ENCODE data around the gene FAM124B. TPM values are rescaled to one million over a fixed set of nuclear protein-coding genes. Genes with fewer than 3 reads are reported as not detected.
A peak's percentile ranks its signal among the peaks of the same experiment; 100 is the strongest.

Gene FAM124B
- total RNA-seq, 2 experiments from 2014 or later: not detected

GRCh38 chr2:224448236-224448635, 46.3 kb upstream of the FAM124B start:
- no peak for DNase-seq (ENCODE audit: low spot score)
- Histone ChIP-seq H3K79me2 (ENCODE audit: insufficient read depth, low read depth, low read length) (no peaks in the 10 kb centered on the region), H3K4me1 (ENCODE audit: insufficient read depth, low read length, poor library complexity, severe bottlenecking) (no peaks in the 10 kb centered on the region), H3K27ac (ENCODE audit: low read depth, low read length, poor library complexity, severe bottlenecking) (no peak overlapping the region), H3K36me3 (ENCODE audit: insufficient read depth, low read length) (no peaks in the 10 kb centered on the region), H3K9me3 (ENCODE audit: low read length) (no peaks in the 10 kb centered on the region), H3K4me3 (ENCODE audit: low read depth, low read length, poor library complexity, severe bottlenecking) (no peak overlapping the region), H3K9me2 (ENCODE audit: insufficient read depth, low read length) (no peaks in the 10 kb centered on the region), H4K20me1 (ENCODE audit: insufficient read depth, low read length) (no peaks in the 10 kb centered on the region), H2AFZ (ENCODE audit: low read length) (0 out of 2 replicates have a peak overlapping the region, but pooled peaks have one; percentile 16), H3K4me2 (ENCODE audit: low read length) (no peak overlapping the region)
- POLR2A ChIA-PET: no interaction called here
- intact Hi-C loops (cut with micrococcal nuclease; ENCODE audit: unreplicated experiment): loop anchor here (5.0 kb wide), 1 partner anchor 91 kb away; no protein-coding TSS in a partner anchor
- CTCF ChIA-PET (ENCODE audit: unreplicated experiment): no interaction called here
- TF ChIP-seq EZH2phosphoT487 (IDR thresholded peaks at IDR 0.05; ENCODE audit: borderline replicate concordance, low read depth, low read length) (no peak), CTCF (conservative IDR thresholded peaks at IDR 0.05; ENCODE audit: low read length) (no peak)
- BruUV-seq (replicated peaks): no TSS peak

- Histone ChIP-seq H3K9me3 (ENCODE audit: low read length) (no peaks in the 10 kb centered on the region), H3K27ac (ENCODE audit: low read depth, low read length, poor library complexity, severe bottlenecking) (no peak overlapping the region), H3K4me1 (ENCODE audit: insufficient read depth, low read length, poor library complexity, severe bottlenecking) (no peaks in the 10 kb centered on the region), H3K79me2 (ENCODE audit: insufficient read depth, low read depth, low read length) (no peaks in the 10 kb centered on the region), H3K4me3 (ENCODE audit: low read depth, low read length, poor library complexity, severe bottlenecking) (no peak overlapping the region), H4K20me1 (ENCODE audit: insufficient read depth, low read length) (no peaks in the 10 kb centered on the region), H3K4me2 (ENCODE audit: low read length) (no peak overlapping the region), H3K9me2 (ENCODE audit: insufficient read depth, low read length) (no peaks in the 10 kb centered on the region), H3K36me3 (ENCODE audit: insufficient read depth, low read length) (no peaks in the 10 kb centered on the region), H2AFZ (ENCODE audit: low read length) (no peak overlapping the region)
- ChIA-PET CTCF (ENCODE audit: unreplicated experiment) (no interaction called here), POLR2A (no interaction called here)
- BruUV-seq (replicated peaks): no TSS peak
- TF ChIP-seq CTCF (conservative IDR thresholded peaks at IDR 0.05; ENCODE audit: low read length) (no peak), EZH2phosphoT487 (IDR thresholded peaks at IDR 0.05; ENCODE audit: borderline replicate concordance, low read depth, low read length) (no peak)
- intact Hi-C loops (cut with micrococcal nuclease; ENCODE audit: unreplicated experiment): loop anchor here (5.0 kb wide), 1 partner anchor 87 kb away; no protein-coding TSS in a partner anchor
- no peak for DNase-seq (ENCODE audit: low spot score)
Measured at GRCh38 chr2:224444783-224445182, 42.9 kb upstream of the FAM124B start.

- Histone ChIP-seq H3K9me3 (ENCODE audit: low read length) (no peaks in the 10 kb centered on the region), H2AFZ (ENCODE audit: low read length) (no peak overlapping the region), H3K4me1 (ENCODE audit: insufficient read depth, low read length, poor library complexity, severe bottlenecking) (no peaks in the 10 kb centered on the region), H3K36me3 (ENCODE audit: insufficient read depth, low read length) (no peaks in the 10 kb centered on the region), H3K27ac (ENCODE audit: low read depth, low read length, poor library complexity, severe bottlenecking) (no peak overlapping the region), H3K9me2 (ENCODE audit: insufficient read depth, low read length) (no peaks in the 10 kb centered on the region), H3K4me2 (ENCODE audit: low read length) (no peak overlapping the region), H4K20me1 (ENCODE audit: insufficient read depth, low read length) (no peaks in the 10 kb centered on the region), H3K79me2 (ENCODE audit: insufficient read depth, low read depth, low read length) (no peaks in the 10 kb centered on the region), H3K4me3 (ENCODE audit: low read depth, low read length, poor library complexity, severe bottlenecking) (no peak overlapping the region)
- intact Hi-C loops (cut with micrococcal nuclease; ENCODE audit: unreplicated experiment): no loop called here
- no peak for DNase-seq (ENCODE audit: low spot score)
- no TSS peak for BruUV-seq (replicated peaks)
- ChIA-PET CTCF (ENCODE audit: unreplicated experiment) (no interaction called here), POLR2A (no interaction called here)
- TF ChIP-seq EZH2phosphoT487 (IDR thresholded peaks at IDR 0.05; ENCODE audit: borderline replicate concordance, low read depth, low read length): no peak
- TF ChIP-seq CTCF (conservative IDR thresholded peaks at IDR 0.05; ENCODE audit: low read length): no peak
Measured at GRCh38 chr2:224444021-224444420, 42.1 kb upstream of the FAM124B start.

Measured in OCI-LY7 (cell line).